IPS-20b (cell line): ENCODE data around the gene AGBL1.
"Not testable (repeated sequence)": the region's sequence is repeated elsewhere in the genome, so short reads cannot be mapped to it uniquely, and the experiment has no call there.

Experiments
- H3K27ac ChIP-seq: one replicate; pipeline ENCODE4 v1.5.1; 2013; ENCODE audit warnings: low read length
- H3K27me3 ChIP-seq: 2 replicates; pipeline ENCODE4 v1.6.1; 2013; ENCODE audit warnings: mild to moderate bottlenecking, low read length, inconsistent platforms; ENCODE audit not compliant: insufficient read depth
- H3K36me3 ChIP-seq: 2 replicates; pipeline ENCODE4 v1.6.1; 2013; ENCODE audit warnings: low read depth, mild to moderate bottlenecking, inconsistent platforms, low read length, moderate library complexity; ENCODE audit not compliant: insufficient read depth
- H3K4me1 ChIP-seq: 2 replicates; pipeline ENCODE4 v1.6.1; 2013; ENCODE audit warnings: mild to moderate bottlenecking, control low read depth, inconsistent platforms, low read length, moderate library complexity; ENCODE audit not compliant: insufficient read depth
- H3K4me3 ChIP-seq: 2 replicates; pipeline ENCODE4 v1.5.1; 2013; ENCODE audit warnings: mild to moderate bottlenecking, low read length, inconsistent platforms
- H3K9ac ChIP-seq: 2 replicates; pipeline ENCODE4 v1.6.1; 2013; ENCODE audit warnings: low read depth, mild to moderate bottlenecking, inconsistent platforms, low read length, moderate library complexity
- H3K9me3 ChIP-seq: 2 replicates; pipeline ENCODE4 v1.6.1; 2013; ENCODE audit warnings: mild to moderate bottlenecking, low read depth, low read length, inconsistent platforms; ENCODE audit not compliant: insufficient read depth

AGBL1 gene

DNA sequence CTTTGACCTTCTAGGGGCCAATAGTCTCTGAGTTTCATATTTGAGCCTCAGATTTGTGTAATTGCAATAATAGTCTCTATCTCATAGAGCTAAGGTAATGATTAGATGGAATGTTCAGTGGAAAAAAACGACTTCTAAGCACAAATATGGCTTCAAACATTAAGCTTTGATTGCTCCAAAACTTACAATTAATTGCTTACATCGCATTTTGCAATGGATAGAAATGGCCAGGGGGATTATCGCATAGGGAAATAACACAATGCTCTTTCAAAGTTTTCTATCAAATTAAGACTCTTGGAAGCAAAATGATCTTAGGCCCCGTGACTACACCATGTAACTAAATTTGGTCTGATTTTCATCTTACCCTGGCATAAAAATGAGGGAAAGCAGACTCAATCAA lies 888.6 kb downstream of the AGBL1 start:
- Histone ChIP-seq H3K4me3 (no peak overlapping the region), H3K4me1 (peaks cover 6% of the 10 kb centered on the region), H3K36me3 (no peaks in the 10 kb centered on the region), H3K27ac (no peak overlapping the region), H3K9ac (no peak overlapping the region), H3K27me3 (no peaks in the 10 kb centered on the region), H3K9me3 (no peaks in the 10 kb centered on the region)

DNA sequence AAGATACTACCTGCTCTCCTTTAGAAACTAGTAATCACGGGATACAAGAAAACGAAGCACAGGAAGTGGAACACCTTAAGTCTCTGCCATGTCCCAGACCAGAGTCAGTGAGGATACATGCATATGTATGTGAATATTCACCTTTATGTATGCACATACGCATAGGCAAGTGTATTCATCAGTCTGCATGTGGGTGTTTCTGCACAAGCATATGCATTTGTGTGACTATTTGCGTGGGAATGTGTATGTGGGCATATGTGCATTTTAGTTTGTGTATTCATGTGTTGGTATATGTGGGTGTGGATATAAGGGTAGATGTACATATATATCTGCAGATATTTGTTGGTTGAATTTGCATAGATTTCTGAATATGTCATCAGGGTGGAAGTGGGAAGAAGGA lies 889.7 kb downstream of the AGBL1 start:
- Histone ChIP-seq H3K9me3 (no peaks in the 10 kb centered on the region), H3K27me3 (no peaks in the 10 kb centered on the region), H3K27ac (no peak overlapping the region), H3K4me3 (no peak overlapping the region), H3K9ac (no peak overlapping the region), H3K36me3 (no peaks in the 10 kb centered on the region), H3K4me1 (peaks cover 9% of the 10 kb centered on the region)

DNA sequence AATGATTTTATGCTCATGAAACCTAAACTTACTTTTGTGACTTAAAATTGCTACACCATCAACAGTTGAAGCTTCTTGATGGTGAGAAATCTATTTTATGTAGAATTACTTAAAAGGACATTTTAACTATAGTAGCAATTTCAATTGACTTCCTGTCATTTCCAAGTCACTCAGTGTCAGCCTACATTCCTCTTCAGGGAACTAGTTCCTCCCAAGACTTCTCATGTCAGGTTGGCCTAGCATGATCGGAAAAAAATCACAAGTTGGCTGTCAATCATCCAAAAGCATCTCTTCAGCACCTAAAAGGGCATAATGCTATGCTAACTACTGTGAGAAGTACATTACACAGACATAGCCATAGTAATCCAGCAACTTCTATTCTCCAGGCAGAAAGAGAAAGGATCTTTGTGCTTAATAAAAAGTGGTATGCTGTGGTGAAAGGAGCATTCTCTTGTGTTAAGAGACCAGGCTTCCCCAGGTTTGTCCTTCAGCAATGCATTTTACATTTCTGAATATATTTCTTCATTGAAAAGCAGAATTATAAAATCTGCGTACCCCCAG lies 893.7 kb downstream of the AGBL1 start:
- no peak overlapping the region for H3K4me3 ChIP-seq
- H3K9me3 ChIP-seq, result no peaks in the 10 kb centered on the region
- H3K27me3 ChIP-seq, result no peaks in the 10 kb centered on the region
- peaks cover 9% of the 10 kb centered on the region for H3K4me1 ChIP-seq
- no peak overlapping the region for H3K9ac ChIP-seq
- no peaks in the 10 kb centered on the region for H3K36me3 ChIP-seq
- no peak overlapping the region for H3K27ac ChIP-seq

DNA sequence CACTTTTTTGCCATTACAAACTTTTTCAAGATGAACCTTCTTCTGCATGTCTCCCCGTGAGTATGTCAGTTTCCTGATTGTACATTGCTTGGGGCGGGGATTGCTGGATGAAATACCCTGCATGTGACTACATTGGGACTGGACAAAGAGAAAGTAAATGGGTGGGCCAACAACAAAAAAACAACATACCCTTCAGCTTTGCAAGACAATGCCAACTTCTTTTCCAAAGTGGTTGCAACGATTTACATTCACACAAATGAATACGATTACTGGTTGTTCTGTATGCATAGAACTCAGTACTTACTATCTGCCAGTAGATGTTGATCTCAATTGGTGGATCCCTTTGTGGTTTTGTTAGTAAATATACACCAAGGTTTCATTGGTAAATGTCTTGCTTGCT lies 908.4 kb downstream of the AGBL1 start:
- H3K9ac ChIP-seq, result no peak overlapping the region
- peak overlapping the region; percentile 5; the same call in 1 of the 2 replicates for H3K4me3 ChIP-seq
- no peaks in the 10 kb centered on the region for H3K9me3 ChIP-seq
- no peaks in the 10 kb centered on the region for H3K27me3 ChIP-seq
- no peak overlapping the region for H3K27ac ChIP-seq
- H3K36me3 ChIP-seq, result no peaks in the 10 kb centered on the region
- H3K4me1 ChIP-seq, result peaks cover 13% of the 10 kb centered on the region

DNA sequence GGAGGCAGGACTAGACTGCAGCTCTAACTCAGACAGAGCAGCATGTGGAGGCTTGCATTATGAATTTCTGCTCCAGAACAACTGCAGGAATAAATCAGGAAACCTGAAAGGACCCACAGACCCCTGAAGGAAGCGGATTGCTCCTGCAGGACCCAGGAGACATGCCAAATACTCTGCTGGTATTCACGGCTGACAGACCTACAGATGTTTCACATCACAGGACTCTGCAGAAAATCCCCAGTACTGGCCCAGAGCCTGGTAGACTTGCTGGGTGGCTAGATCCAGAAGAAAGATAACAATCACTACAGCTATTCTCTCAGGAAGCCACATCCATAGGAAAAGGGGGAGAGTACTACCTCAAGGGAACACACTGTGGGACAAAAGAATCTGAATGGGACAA lies 942.1 kb downstream of the AGBL1 start:
- Histone ChIP-seq H3K9ac (no peak overlapping the region), H3K4me1 (no peaks in the 10 kb centered on the region), H3K27ac (no peak overlapping the region), H3K9me3 (peaks cover 3% of the 10 kb centered on the region; the same call in 1 of the 2 replicates), H3K4me3 (no peak overlapping the region), H3K36me3 (no peaks in the 10 kb centered on the region), H3K27me3 (no peaks in the 10 kb centered on the region)

DNA sequence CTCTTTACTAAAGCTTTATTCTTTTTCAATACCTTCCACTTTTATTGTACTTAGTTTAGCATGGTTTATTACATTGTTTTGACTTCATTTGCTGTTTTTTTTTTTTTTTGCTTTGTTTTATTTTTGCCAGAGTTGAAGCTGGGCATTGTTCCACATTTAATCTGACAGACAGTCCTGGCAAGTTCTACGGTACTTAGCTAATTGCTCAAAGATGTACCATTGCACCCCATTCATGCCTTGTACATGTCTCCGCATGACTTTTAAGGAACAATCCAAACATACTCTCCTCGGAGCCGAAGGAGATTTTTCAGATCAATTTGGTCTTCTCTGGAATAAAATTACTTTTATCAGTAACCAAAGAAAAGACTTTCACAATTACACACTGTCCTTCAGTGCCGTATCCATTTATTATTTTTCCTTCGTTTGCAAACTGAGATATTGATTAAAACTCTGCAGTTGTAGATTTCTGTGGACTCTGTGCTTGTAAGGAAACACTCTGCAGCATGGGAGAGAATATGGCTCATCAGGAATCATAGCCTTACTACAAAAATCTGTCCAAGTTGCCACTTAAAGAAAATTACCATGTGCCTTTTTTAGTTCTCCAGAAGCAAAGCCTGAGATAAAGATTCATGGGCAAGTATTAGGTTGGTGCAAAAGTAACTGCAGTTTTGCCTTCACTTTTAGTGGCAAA lies 952.0 kb downstream of the AGBL1 start:
- H3K9ac ChIP-seq, result no peak overlapping the region
- H3K36me3 ChIP-seq, result no peaks in the 10 kb centered on the region
- no peaks in the 10 kb centered on the region for H3K9me3 ChIP-seq
- H3K27me3 ChIP-seq, result no peaks in the 10 kb centered on the region
- H3K4me3 ChIP-seq, result no peak overlapping the region
- H3K4me1 ChIP-seq, result peaks cover 3% of the 10 kb centered on the region; the same call in 1 of the 2 replicates
- no peak overlapping the region for H3K27ac ChIP-seq

DNA sequence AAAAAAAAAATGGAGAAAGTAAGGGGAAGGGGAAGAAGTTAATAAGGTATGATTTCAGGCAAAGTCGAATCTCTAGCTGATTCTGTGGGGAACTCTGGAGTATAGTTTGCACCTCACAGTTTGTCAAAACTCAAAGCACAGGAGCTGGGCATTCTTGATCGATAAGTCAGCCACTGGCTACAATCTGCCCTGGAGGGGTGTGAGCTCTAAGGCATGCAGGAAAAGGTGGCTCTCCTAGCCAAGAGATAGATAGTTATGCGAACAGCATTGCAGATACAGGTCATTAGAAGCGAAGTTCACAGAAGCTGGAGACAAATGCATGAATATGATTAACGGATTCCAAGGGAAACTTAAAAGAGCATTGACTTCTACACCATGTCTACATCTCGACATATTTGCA lies 952.6 kb downstream of the AGBL1 start:
- no peaks in the 10 kb centered on the region for H3K36me3 ChIP-seq
- no peak overlapping the region for H3K9ac ChIP-seq
- H3K4me3 ChIP-seq, result no peak overlapping the region
- H3K27ac ChIP-seq, result no peak overlapping the region
- H3K9me3 ChIP-seq, result no peaks in the 10 kb centered on the region
- H3K27me3 ChIP-seq, result no peaks in the 10 kb centered on the region
- H3K4me1 ChIP-seq, result peaks cover 3% of the 10 kb centered on the region; the same call in 1 of the 2 replicates

DNA sequence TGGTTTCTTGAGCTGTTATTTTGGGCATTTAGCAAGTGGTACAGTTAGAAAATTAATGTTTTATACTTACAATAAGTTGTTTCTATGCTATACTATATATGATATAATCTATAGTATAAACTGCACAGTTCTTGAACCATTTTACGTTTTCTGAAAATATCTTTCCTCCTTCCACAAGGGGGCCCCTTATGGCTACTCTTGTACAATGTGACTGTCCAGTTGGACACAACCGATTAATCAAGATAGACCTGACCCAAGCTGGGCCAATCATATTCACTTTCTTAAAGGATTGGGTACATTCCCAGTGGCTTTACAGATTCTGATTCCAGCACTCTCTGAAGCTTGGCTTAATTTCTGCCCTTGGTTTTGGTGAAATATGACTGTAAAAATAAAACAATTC lies 953.4 kb downstream of the AGBL1 start:
- H3K27ac ChIP-seq, result no peak overlapping the region
- H3K4me3 ChIP-seq, result no peak overlapping the region
- H3K27me3 ChIP-seq, result no peaks in the 10 kb centered on the region
- H3K9me3 ChIP-seq, result no peaks in the 10 kb centered on the region
- H3K36me3 ChIP-seq, result no peaks in the 10 kb centered on the region
- no peak overlapping the region for H3K9ac ChIP-seq
- peaks cover 3% of the 10 kb centered on the region; the same call in 1 of the 2 replicates for H3K4me1 ChIP-seq

DNA sequence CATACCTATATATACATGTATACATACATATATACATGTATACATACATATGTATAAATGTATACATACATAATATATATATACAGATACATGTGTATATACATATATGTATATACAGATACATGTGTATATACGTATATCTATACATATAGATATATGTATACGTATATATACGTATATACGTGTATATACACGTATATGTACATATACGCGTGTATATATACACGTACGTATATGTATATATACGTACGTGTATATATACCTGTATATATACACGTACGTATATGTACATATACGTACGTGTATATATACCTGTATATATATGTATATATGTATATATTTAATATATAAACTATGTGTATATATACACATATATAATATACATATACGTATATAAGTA lies 955.2 kb downstream of the AGBL1 start:
- Histone ChIP-seq H3K4me1 (peaks cover 3% of the 10 kb centered on the region; the same call in 1 of the 2 replicates), H3K36me3 (no peaks in the 10 kb centered on the region), H3K27ac (no peak overlapping the region), H3K9ac (no peak overlapping the region), H3K27me3 (no peaks in the 10 kb centered on the region), H3K4me3 (no peak overlapping the region), H3K9me3 (no peaks in the 10 kb centered on the region)

DNA sequence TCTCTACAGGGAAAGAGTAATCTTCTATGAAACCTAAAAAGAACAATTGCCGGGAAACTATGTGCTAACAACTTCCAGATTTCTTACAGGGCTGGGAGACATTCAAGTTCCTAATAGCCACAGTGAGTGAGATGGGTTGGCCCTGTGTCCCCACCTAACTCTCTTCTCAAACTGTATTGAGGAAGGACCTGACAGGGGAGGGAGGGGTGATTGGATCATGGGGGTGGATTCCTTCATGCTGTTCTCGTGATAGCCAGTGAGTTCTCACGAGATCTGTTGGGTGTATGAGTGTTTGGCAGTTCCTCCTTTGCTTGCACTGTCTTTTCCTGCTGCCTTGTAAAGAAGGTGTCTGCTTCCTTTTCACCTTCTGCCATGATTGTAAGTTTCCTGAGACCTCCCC lies 958.7 kb downstream of the AGBL1 start:
- H3K4me1 ChIP-seq, result no peaks in the 10 kb centered on the region
- H3K9me3 ChIP-seq, result no peaks in the 10 kb centered on the region
- H3K4me3 ChIP-seq, result no peak overlapping the region
- no peaks in the 10 kb centered on the region for H3K36me3 ChIP-seq
- no peak overlapping the region for H3K9ac ChIP-seq
- no peaks in the 10 kb centered on the region for H3K27me3 ChIP-seq
- H3K27ac ChIP-seq, result no peak overlapping the region

DNA sequence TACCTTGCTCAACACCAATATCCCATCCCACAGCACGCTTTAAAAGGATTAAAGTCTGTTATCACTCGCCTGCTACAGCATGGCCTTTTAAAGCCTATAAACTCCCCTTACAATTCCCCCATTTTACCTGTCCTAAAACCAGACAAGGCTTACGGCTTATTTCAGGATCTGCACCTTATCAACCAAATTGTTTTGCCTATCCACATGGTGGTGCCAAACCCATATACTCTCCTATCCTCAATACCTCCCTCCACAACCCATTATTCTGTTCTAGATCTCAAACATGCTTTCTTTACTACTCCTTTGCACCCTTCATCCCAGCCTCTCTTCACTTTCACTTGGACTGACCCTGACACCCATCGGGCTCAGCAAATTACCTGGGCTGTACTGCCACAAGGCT lies 962.9 kb downstream of the AGBL1 start:
- not testable (repeated sequence) for H3K9me3 ChIP-seq, H3K4me1 ChIP-seq, H3K9ac ChIP-seq

DNA sequence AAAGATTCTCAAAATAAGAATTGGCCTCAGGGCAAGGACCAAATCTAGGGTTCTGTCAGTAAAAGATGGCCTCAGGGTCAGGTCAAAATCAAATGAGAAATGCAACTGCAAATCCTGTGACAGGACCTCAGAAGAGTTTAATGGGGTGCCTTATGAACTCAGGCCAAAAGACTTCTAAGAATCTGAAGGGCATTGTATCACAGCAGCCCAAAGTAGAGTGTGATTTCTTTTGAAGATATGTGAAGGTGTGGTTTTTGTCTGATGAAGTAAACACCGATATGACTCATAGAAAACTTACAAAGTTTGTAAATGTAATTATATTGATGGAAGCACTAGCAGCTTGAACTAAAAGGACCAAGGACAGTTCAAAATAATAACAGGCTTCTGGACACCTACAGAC lies 966.1 kb downstream of the AGBL1 start:
- Histone ChIP-seq H3K4me3 (no peak overlapping the region), H3K9ac (no peak overlapping the region), H3K27me3 (no peaks in the 10 kb centered on the region), H3K36me3 (no peaks in the 10 kb centered on the region), H3K4me1 (no peaks in the 10 kb centered on the region), H3K9me3 (no peaks in the 10 kb centered on the region), H3K27ac (no peak overlapping the region)

More for the DNA sequence above, 962.9 kb downstream of the AGBL1 start:
- H3K27me3 ChIP-seq, H3K27ac ChIP-seq, H3K36me3 ChIP-seq, H3K4me3 ChIP-seq: not testable (repeated sequence)
